PC-9 (cell line): ENCODE measurements around the gene ZDHHC11B. TPM values are rescaled to one million over a fixed set of nuclear protein-coding genes. Genes with fewer than 3 reads are reported as not detected.
"Not testable (repeated sequence)": the region's sequence is repeated elsewhere in the genome, so short reads cannot be mapped to it uniquely, and the experiment has no call there.

ENCODE experiments used
- BruUV-seq: library from RNA; stranded (reverse); fragments of 400-500 nt; replicated peaks from 2 replicates; lab custom pipeline; 2021; lab: Mats Ljungman, UMichigan
- CTCF ChIA-PET: fragments of 300-600 bp; sonication (Branson Sonifier 250); formaldehyde crosslinking; loops from one replicate; lab custom pipeline; 2022; ENCODE audit warnings: antibody characterized with exemption; lab: Charles Lee
- POLR2A ChIA-PET: fragments of 300-600 bp; sonication (Branson Sonifier 250); formaldehyde crosslinking; loops from one replicate; lab custom pipeline; 2022; ENCODE audit warnings: antibody characterized with exemption; ENCODE audit not compliant: unreplicated experiment; lab: Charles Lee
- DNase-seq, 2 experiments: peaks; one replicate each; pipeline versions ENCODE4 v3.0.0 to v3.0.0-alpha.2; 2015 to 2022; ENCODE audit warnings: mixed read lengths in 1 of 2
- H2AFZ ChIP-seq: fragments of 200-600 bp; sonication (generic); 2 replicates; pipeline ENCODE4 v1.8.1; 2017; ENCODE audit warnings: antibody characterized with exemption
- H3F3A ChIP-seq: fragments of 200-600 bp; sonication (generic); 2 replicates; pipeline ENCODE4 v1.8.1; 2017; ENCODE audit warnings: antibody characterized with exemption, mild to moderate bottlenecking, low read depth; ENCODE audit not compliant: insufficient read depth
- H3K27ac ChIP-seq: fragments of 200-600 bp; sonication (generic); 2 replicates; pipeline ENCODE4 v1.6.1; 2016; ENCODE audit warnings: mixed run types
- H3K27me3 ChIP-seq: fragments of 200-600 bp; sonication (generic); 2 replicates; pipeline ENCODE4 v1.6.1; 2016; ENCODE audit warnings: low read depth, mixed run types; ENCODE audit not compliant: insufficient read depth
- H3K36me3 ChIP-seq: fragments of 200-600 bp; sonication (generic); 2 replicates; pipeline ENCODE4 v1.6.1; 2016; ENCODE audit warnings: low read depth, mixed run types
- H3K4me1 ChIP-seq: fragments of 200-600 bp; sonication (generic); replicated peaks from 2 replicates; pipeline ENCODE4 v1.6.1; 2016; ENCODE audit warnings: mixed run types; ENCODE audit not compliant: insufficient read depth
- H3K4me2 ChIP-seq: fragments of 200-600 bp; sonication (generic); 2 replicates; pipeline ENCODE4 v1.6.1; 2017; ENCODE audit warnings: mixed run types
- H3K4me3 ChIP-seq: fragments of 200-600 bp; sonication (generic); 2 replicates; pipeline ENCODE4 v1.6.1; 2016; ENCODE audit warnings: mixed run types
- H3K79me2 ChIP-seq: fragments of 200-600 bp; sonication (generic); 2 replicates; pipeline ENCODE4 v1.6.1; 2017; ENCODE audit warnings: low read depth, mixed run types
- H3K9me2 ChIP-seq: fragments of 200-600 bp; sonication (generic); 2 replicates; pipeline ENCODE4 v1.8.1; 2017; ENCODE audit warnings: mild to moderate bottlenecking; ENCODE audit not compliant: insufficient read depth
- H3K9me3 ChIP-seq: fragments of 200-600 bp; sonication (generic); 2 replicates; pipeline ENCODE4 v1.8.1; 2016; ENCODE audit warnings: low read depth; ENCODE audit not compliant: insufficient read depth
- H4K20me1 ChIP-seq: fragments of 200-600 bp; sonication (generic); 2 replicates; pipeline ENCODE4 v1.8.1; 2017; ENCODE audit not compliant: insufficient read depth
- CTCF ChIP-seq: fragments of 200-600 bp; sonication (generic); conservative IDR thresholded peaks from 2 replicates; pipeline ENCODE4 v1.6.1; 2017; ENCODE audit warnings: mixed run types, antibody characterized with exemption, mild to moderate bottlenecking, moderate library complexity
- EZH2 ChIP-seq: fragments of 200-600 bp; sonication (generic); IDR thresholded peaks from 2 replicates; pipeline ENCODE4 v1.8.0; 2017; ENCODE audit warnings: antibody characterized with exemption, low read depth
- intact Hi-C: fragments of 100-400 bp; cut with micrococcal nuclease; formaldehyde crosslinking; loops from one replicate; pipeline ENCODE4 v1.10.0; 2022; ENCODE audit not compliant: unreplicated experiment
- total RNA-seq: library from RNA; stranded (reverse); gene quantifications from 2 replicates; pipeline ENCODE4 v1.2.3, GENCODE V29; 2021

ZDHHC11B gene
- total RNA-seq, 1 experiment from 2014 or later, result 0.41 TPM

- H3F3A ChIP-seq, intact Hi-C loops, H2AFZ ChIP-seq, H3K9me3 ChIP-seq, H3K4me2 ChIP-seq, DNase-seq, POLR2A ChIA-PET, BruUV-seq, H3K4me1 ChIP-seq, H3K4me3 ChIP-seq, H3K79me2 ChIP-seq, H3K27ac ChIP-seq, CTCF ChIA-PET, H4K20me1 ChIP-seq, H3K9me2 ChIP-seq, H3K36me3 ChIP-seq: not testable (repeated sequence)
- peaks cover 39% of the 10 kb centered on the region for H3K27me3 ChIP-seq
Measured at GRCh38 chr5:782356-782755, 2.2 kb downstream of the ZDHHC11B start.

GRCh38 chr5:780571-780970, 4.0 kb downstream of the ZDHHC11B start:
- H3K4me3 ChIP-seq, H4K20me1 ChIP-seq, H3K9me3 ChIP-seq, H3K4me2 ChIP-seq, intact Hi-C loops, H3K79me2 ChIP-seq, CTCF ChIA-PET, POLR2A ChIA-PET, H2AFZ ChIP-seq, H3K36me3 ChIP-seq, H3K9me2 ChIP-seq, BruUV-seq, H3K27ac ChIP-seq, DNase-seq, H3F3A ChIP-seq, H3K4me1 ChIP-seq: not testable (repeated sequence)
- peaks cover 53% of the 10 kb centered on the region for H3K27me3 ChIP-seq

GRCh38 chr5:778967-779366, 5.6 kb downstream of the ZDHHC11B start:
- DNase-seq, H3K36me3 ChIP-seq, H3K4me1 ChIP-seq, POLR2A ChIA-PET, H3K9me2 ChIP-seq, intact Hi-C loops, H4K20me1 ChIP-seq, H3F3A ChIP-seq, H3K79me2 ChIP-seq, H3K27ac ChIP-seq, H3K9me3 ChIP-seq, H3K4me3 ChIP-seq, H2AFZ ChIP-seq, H3K4me2 ChIP-seq, BruUV-seq, CTCF ChIA-PET: not testable (repeated sequence)
- peaks cover 56% of the 10 kb centered on the region for H3K27me3 ChIP-seq

GRCh38 chr5:778421-778820, 6.1 kb downstream of the ZDHHC11B start:
- H3K4me1 ChIP-seq, H3K36me3 ChIP-seq, H3K79me2 ChIP-seq, H4K20me1 ChIP-seq, H3K4me2 ChIP-seq, H3K9me2 ChIP-seq, DNase-seq, BruUV-seq, H3K9me3 ChIP-seq, H3K4me3 ChIP-seq, H3K27ac ChIP-seq, H3F3A ChIP-seq, POLR2A ChIA-PET, H2AFZ ChIP-seq, intact Hi-C loops, CTCF ChIA-PET: not testable (repeated sequence)
- H3K27me3 ChIP-seq, result peaks cover 57% of the 10 kb centered on the region

GRCh38 chr5:777756-778161, 6.8 kb downstream of the ZDHHC11B start:
- intact Hi-C loops, result loop anchor here (2.0 kb wide), 1 partner anchor 95 kb away; no protein-coding TSS in a partner anchor
- no peaks in the 10 kb centered on the region for H3K9me2 ChIP-seq

More at GRCh38 chr5:777756-778161, 6.8 kb downstream of the ZDHHC11B start:
- Histone ChIP-seq H3K79me2 (no peaks in the 10 kb centered on the region), H2AFZ (no peak overlapping the region), H3K9me3 (no peaks in the 10 kb centered on the region), H3F3A (no peaks in the 10 kb centered on the region), H3K4me1 (no peaks in the 10 kb centered on the region), H4K20me1 (no peaks in the 10 kb centered on the region; the same call in 1 of the 2 replicates), H3K36me3 (no peaks in the 10 kb centered on the region), H3K4me2 (no peak overlapping the region), H3K4me3 (no peak overlapping the region), H3K27me3 (peaks cover 64% of the 10 kb centered on the region), H3K27ac (no peak overlapping the region)
- DNase-seq, result no peak
- TF ChIP-seq EZH2 (no peak), CTCF (no peak)
- BruUV-seq, result no TSS peak
- POLR2A ChIA-PET, result no interaction called here
- CTCF ChIA-PET, result no interaction called here
